ENCODE measurements around the gene CLCF1.

Gene CLCF1

DNA sequence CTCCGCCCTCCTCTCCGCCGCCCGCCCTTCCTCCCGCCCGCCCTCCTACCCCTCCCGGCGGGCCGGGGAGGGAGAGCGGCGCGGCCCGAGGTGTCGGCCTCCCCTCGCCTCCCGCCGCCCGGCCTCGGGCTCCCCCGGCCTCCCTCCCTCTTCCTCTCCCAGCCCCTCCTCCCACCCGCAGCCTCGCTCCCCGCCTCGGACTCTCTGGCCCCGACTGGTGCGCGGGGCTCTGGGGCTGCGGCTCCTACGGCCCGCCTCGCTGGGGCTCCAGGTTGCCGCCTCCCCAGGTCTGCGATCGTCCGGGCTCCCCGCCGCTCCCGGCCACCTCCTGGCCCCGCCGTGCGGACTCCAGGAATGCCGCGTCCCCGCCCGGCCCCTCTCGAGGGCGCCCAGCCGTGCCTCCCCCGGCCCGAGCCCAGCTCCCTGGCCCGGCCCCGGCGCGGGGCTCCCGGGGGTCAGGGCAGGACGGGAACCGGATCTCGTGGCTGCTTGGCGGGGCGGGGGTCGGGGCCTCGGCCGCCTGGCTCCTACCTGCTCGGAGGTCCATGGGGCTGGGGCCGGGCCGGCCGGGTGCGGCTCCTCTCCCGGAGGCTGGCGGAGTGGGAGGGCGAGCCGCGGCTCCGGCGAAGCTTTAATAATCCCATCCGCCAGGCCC, at the start of gene CLCF1:
TSS of gene CLCF1 (minus strand) at position 606 of the 655 bp plus-strand sequence. CDS start at position 547, 59 bp downstream.
- peak; percentile 85 for DNase-seq (ENCODE audit: low spot score)

- DNase-seq (ENCODE audit: low spot score) = no peak
These were observed 49.5 kb upstream of the CLCF1 start for GRCh38 chr11:67422891-67423290.

GRCh38 chr11:67421430-67422031, 48.1 kb upstream of the CLCF1 start:
- no peak for DNase-seq (ENCODE audit: low spot score)

GRCh38 chr11:67420646-67421429, 47.4 kb upstream of the CLCF1 start:
- DNase-seq (ENCODE audit: low spot score) = peak; percentile 99

DNA sequence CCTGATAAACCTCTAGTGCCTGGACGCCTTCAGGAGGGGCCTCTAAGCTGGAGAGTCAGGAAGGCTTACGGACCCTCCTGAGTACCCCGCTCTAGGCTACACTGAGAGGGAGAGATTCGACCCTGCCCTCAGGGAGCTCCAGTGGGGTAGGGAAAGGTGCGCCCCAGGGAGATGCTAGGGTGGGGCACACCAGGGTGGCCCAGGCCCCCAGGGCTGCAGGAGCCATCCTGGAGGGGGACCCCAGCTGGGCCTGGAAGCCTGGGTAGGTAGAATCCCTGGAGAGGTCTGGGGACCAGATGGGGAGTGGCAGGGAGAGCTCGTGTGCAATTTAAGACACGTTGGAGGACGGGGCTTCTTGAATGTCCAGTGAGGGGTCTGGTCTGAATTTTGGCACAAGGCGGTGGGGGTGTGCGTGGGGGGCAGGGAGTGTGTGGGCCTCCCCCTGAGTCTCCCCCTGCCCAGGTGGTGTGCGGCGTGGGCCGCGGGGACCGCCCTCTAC, 46.8 kb upstream of the CLCF1 start:
- DNase-seq (ENCODE audit: low spot score) = no peak

DNA sequence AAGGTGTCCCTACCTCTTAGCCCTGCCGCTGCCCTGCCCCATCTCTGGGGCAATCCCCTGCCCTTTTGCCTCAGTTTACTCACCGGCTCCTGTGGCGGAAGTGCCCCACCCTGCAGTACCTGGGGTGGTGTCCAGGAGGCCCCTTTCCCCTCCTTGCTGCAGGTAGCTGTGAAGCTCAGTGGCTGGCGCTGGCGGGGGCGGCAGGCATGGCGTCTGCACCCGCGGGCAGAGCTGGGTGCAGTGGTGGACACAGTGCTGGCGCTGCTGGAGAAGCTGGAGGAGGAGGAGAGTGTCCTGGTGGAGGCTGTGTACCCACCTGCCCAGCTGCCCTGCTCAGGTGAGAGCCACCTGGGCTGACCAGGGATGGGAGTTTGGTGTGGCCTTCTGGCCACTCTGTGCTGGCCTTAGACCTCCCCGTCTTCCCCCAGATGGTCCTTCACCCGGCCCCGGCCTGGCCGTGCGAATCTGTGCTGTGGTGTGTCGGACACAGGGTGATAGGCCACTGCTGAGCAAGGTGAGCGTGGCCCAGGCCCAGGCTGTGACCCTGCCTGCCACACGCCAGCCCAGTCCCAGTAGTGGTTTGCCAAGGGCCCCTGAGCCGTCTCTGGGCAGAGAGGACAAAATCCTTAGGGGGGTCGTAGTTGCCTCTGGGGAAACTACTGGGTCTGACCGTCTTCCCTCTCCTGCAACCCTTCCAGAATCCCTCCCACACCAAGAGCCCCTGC, 46.1 kb upstream of the CLCF1 start:
- DNase-seq (ENCODE audit: low spot score) = no peak

DNA sequence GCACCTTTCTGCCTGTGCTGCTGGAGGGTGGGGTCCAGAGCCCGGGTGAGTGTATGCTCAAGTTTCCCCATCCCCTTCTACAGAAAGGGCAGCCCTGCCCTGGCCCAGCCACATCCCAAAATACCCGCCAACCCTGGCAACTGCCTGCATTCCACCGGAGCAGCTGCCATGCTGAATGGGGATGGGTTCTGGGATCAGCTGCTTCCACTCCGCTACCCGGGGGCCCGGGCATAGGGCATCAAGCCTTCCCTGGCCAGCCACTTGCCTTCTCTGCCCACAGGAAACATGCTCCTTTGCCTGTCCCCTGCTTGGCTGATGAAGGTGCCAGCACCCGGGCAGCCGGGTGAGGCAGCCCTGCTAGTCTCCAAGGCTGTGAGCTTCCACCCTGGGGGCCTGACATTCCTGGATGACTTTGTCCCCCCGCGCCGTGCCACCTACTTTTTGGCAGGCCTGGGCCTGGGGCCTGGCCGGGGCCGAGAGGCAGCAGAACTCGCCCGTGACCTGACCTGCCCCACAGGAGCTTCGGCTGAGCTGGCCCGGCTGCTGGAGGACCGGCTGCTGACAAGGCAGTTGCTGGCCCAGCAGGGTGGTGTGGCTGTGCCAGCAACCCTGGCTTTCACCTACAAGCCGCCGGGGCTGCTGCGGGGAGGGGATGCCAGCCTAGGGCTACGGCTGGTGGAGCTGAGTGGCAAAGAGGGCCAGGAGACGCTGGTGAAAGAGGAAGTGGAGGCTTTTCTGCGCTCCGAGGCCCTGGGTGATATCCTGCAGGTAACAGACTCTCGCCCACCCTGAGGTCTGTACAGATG, 45.3 kb upstream of the CLCF1 start:
- no peak for DNase-seq (ENCODE audit: low spot score)

GRCh38 chr11:67417425-67417824, 44.0 kb upstream of the CLCF1 start:
- DNase-seq (ENCODE audit: low spot score) = no peak

DNA sequence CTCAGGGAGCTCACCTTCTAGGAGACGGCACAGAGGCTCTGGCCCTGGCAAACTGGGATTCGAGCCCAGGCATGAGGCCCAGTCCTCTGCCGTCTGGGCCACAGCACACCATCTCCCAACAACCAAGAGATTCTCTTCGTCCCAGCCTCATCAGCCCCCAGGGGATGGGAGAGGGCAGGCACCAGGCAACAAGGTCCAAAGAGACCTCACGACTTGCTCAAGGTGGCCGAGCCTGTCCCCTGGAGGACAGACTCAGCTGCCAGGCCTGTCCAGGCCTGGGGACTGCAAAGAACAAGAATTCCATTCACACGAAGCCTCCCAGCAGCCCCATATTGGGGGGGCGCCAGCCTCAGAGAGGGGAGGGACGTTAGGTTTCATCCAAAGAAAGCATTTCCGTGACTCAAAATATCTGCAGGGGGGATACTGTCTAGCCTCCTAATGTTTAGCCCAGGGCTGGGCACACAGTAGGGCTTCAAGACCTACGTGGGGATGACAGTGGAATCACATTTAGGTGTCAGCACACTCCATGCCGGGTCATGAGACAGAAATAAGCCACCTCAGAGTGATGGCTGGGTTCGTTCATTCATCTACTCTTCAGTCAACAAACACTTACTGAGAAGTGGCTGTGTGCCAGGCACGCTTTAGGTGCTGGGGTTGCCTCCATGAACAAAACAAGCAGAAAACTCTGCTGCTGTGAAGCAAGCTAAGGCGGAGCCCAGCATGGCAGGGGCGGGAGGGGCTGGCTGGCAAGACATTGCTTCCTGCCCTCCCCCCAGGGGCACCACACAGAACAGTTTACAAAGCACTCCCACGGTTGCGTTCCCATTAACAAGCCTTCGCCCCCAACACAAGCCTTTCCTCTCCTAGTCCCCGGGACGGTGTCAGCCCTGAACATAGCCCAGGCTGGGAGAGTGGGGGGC, 43.3 kb upstream of the CLCF1 start:
- DNase-seq (ENCODE audit: low spot score) = no peak

- DNase-seq (ENCODE audit: low spot score) = no peak
These were observed 42.3 kb upstream of the CLCF1 start, which contains the start of gene CARNS1 for GRCh38 chr11:67415501-67416304. CARNS1 (plus strand) TSS chr11:67415678; CDS start chr11:67416200, 522 bp downstream.

DNA sequence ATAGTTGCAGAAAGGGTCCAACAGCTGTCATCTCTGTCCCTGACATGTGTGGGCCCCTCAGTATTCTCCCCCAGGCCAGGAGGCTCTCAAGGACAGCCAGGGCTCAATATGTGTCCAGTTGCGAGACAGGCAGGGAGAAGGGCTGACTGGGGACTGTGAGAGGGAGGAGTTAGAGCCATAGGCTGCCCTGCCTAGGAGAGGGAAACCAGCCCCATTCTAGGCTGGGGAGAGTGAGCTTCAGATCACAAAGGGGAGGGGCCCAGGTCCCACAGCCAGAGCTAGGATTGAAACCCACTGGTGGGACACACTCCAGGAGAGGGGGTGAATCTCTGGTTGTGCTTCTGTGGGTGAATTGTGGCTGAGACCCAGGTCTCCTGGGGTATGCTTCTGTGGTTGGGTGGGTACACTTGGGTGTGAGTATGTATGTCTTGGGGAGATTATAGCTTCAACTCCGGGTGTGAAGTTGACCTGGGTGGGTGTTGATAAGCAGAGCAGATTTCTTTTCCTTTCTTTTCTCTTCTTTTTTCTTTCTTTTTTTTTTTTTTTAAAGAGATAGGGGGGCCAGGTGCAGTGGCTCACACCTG, 40.0 kb upstream of the CLCF1 start:
- no peak for DNase-seq (ENCODE audit: low spot score)

DNA sequence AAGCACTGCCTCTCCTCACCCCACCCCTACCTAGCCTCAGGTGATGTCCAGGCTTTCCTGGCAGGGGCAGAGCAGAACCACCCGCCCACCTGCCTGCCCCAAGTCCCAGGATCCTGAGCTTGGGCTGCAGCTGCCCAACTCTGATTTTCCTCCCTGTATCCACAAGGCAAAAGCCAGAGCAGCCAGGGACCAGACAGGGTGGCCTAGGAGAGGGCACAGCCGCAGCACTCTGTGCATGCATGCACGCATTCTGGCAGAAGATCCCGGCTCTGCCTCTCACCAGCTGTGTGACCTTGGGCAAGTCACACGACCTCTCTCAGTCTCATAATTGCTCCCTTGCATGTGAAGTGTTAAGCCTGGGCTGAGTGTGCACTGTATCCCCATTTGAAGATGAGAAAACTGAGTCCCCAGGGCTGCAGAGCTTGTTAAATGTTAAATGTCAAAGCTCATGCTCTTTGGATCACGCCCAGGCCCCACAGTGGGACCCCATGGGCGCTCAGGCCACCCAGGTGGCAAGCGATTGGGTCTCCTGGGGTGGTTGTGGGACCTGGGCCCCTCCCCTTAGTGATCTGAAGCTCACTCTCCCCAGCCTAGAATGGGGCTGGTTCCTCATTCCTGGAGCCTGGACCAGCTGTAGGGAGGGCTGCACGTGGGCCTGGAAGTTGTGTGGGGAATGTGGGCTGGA, 39.2 kb upstream of the CLCF1 start:
- DNase-seq (ENCODE audit: low spot score) = no peak

DNA sequence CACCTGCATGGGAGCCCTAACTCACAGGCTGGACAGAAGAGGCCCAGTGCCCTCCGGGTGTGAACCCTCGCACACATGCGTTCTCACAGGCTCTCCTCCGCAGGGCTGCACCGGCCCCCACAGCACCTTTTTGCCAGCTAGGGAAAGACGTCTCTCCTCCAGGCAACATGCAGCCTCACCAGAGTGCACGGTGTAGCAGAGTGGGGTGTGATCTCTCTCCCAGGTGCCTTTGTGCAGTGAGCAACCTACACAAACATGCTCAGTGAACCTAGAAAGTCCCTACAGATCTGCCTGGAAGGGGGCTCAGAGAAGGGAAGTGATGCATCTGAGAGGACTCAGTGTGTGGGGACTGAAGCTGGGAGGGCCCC, 38.4 kb upstream of the CLCF1 start:
- no peak for DNase-seq (ENCODE audit: low spot score)

DNA sequence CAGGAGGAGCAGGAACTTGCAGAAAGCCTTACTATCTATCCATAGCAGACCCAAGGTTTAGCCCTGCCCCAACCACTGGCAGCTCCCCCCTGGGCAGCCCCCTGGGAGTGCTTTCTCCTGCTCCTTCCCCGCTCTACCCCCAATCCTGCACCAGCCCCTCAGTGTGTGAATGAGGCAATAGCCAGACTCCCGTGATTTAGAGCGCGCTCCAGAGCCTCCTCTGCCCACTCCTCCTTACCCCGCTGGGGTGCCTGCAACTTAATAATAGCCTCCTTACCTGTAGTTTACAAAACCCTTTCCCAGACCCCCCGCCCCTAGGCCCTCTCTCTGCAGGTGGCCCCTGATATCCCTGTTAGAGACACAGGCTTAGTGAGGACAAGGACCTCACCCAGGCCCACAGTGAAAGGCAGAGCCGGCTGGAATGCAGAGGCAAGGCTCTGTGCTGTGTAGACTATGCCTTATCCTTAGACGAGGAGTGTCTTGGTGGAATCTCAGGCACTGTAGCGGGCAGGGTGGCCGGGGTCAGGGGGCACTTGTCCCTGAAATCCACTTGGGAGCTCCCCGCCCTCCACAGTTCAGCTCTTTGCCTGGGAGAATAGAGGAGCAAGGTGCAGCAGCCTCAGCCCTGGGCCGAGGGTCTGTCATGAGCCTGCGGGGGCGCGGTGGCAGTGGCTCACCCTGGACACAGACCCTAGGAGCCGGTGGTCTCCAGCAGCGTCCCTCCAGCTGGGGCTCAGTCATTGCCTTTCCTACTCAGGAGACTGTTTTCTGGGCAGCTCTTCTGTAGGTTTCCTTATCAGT, 37.8 kb upstream of the CLCF1 start:
- DNase-seq (ENCODE audit: low spot score) = no peak

GRCh38 chr11:67410369-67410831, 37.0 kb upstream of the CLCF1 start:
- no peak for DNase-seq (ENCODE audit: low spot score)

GRCh38 chr11:67409781-67410368, 36.5 kb upstream of the CLCF1 start:
- peak; percentile 90 for DNase-seq (ENCODE audit: low spot score)

- no peak for DNase-seq (ENCODE audit: low spot score)
These were observed 35.9 kb upstream of the CLCF1 start for GRCh38 chr11:67409261-67409666.

Data from iPS-NIHi11 (cell line).